ENCODE results near the gene MRPL52.

Gene MRPL52

GRCh38 chr14:22883173-22883976 lies 53.7 kb downstream of the MRPL52 start, which contains the start of gene REM2:
TSS of gene REM2 (plus strand) at chr14:22883222. CDS start at chr14:22883288, 66 bp downstream.
- DNase-seq, result no peak

DNA sequence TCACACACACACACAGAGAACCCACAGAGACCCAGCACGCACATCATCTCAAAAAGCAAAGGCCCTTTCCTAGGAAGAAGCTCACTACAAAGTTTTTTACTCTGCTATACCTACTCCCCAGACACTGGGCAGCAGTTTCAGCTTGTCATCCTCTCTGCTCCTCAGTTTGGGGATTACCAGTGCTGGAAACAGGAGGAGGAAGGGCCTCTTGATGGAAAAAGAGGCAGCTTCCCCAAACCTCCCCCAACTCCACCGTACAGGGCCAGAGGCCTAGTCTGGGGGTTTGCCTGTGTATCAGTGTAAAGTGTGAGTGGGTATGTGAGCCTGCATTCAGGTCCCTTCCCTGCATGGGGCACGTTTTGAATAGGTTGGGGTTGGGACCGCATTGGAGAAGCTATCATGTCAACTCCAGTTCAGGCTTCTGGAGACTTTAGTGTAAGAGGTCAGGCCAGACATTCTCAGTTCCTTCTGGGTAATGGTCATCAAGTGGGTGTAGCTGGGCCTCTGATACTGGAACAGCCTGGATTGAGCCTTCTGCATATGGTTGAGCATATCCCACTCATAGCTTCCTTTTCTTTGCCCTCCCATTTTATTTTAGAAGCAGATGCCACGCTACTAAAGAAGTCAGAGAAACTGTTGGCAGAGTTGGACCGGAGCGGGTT lies 54.5 kb downstream of the MRPL52 start:
- DNase-seq, result no peak
